BLaER1 treated with 17β-estradiol and CSF1 and Interleukin-3, amounts not matched to agents 10 nM and 100 nM (cell line): ENCODE results near the gene DBI.
A peak's percentile ranks its signal among the peaks of the same experiment; 100 is the strongest.
"Not testable (repeated sequence)": the region's sequence is repeated elsewhere in the genome, so short reads cannot be mapped to it uniquely, and the experiment has no call there.

Experiments
- H3K27ac ChIP-seq, 11 experiments: shearing (Covaris generic); formaldehyde crosslinking; 2 replicates each; pipeline ENCODE4 v1.8.1; 2022
- H3K27me3 ChIP-seq, 11 experiments: shearing (Covaris generic); formaldehyde crosslinking; 2 replicates each; pipeline ENCODE4 v1.8.1; 2022
- H3K36me3 ChIP-seq, 11 experiments: shearing (Covaris generic); formaldehyde crosslinking; 2 replicates each; pipeline ENCODE4 v1.8.1; 2022
- H3K4me1 ChIP-seq, 10 experiments: shearing (Covaris generic); formaldehyde crosslinking; 2 replicates each; pipeline ENCODE4 v1.8.1; 2022
- H3K4me2 ChIP-seq, 11 experiments: shearing (Covaris generic); formaldehyde crosslinking; 2 replicates each; pipeline ENCODE4 v1.8.1; 2022
- H3K4me3 ChIP-seq, 10 experiments: shearing (Covaris generic); formaldehyde crosslinking; 2 replicates each; pipeline ENCODE4 v1.8.1; 2022
- H3K9ac ChIP-seq, 11 experiments: shearing (Covaris generic); formaldehyde crosslinking; 2 replicates each; pipeline ENCODE4 v1.8.1; 2022
- H3K9me3 ChIP-seq, 11 experiments: shearing (Covaris generic); formaldehyde crosslinking; replicated peaks in 1 of 11; 2 replicates each; pipeline ENCODE4 v1.8.1; 2022
- H4K20me1 ChIP-seq, 11 experiments: shearing (Covaris generic); formaldehyde crosslinking; 2 replicates each; pipeline ENCODE4 v1.8.1; 2022
- Cebpa-rat ChIP-seq, 11 experiments: shearing (Covaris generic); IDR thresholded peaks; 2 replicates each; pipeline ENCODE4 v1.8.1; 2022

The DBI gene

DNA sequence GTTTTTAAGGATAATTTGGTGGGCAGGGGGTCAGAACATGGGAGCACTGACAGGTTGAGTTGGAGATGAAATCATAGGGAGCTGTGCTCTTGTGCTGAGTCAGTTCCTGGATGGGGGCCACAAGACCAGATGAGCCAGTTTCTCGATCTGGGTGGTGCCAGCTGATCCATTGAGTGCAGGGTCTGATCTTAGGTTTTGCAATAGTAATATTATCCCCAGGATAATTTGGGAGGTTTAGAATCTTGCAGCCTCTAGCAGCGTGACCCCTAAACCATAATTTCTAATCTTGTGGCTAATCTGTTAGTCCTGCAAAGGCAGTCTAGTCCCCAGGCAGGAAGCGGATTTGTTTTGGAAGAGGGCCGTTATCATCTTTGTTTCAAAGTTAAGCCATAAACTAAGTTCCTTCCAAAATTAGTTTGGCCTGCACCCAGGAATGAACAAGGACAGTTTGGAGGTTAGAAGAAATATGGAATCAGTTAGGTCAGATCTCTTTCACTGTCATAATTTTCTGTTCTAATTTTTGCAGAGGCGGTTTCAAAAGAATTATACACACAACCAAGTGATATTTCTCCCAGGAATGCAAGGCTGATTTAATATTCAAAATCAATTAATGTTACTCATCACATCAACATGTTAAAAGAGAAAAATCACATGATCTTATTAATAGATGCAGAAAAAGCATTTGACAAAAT, 23.0 kb downstream of the DBI start:
- H3K4me2 ChIP-seq = peak overlapping the region; percentile 65 to 86 (median 80)
- H3K9me3 ChIP-seq = 0 out of 22 replicates have a peak, but pooled peaks cover 0 to 4% (median 0%) of the 10 kb centered on the region in 11 experiments
- H3K36me3 ChIP-seq = no peaks in the 10 kb centered on the region
- no peaks in the 10 kb centered on the region for H3K27me3 ChIP-seq
- H3K4me1 ChIP-seq = peaks cover 51 to 66% (median 54%) of the 10 kb centered on the region in 10 experiments
- H3K9ac ChIP-seq = peak overlapping the region in 5 of 11 experiments; percentile 6 to 25 (median 23); a peak in 4 of 22 replicates
- TF ChIP-seq Cebpa-rat (IDR thresholded peaks at IDR 0.05) = no peak
- H3K4me3 ChIP-seq = 0 out of 20 replicates have a peak overlapping the region, but pooled peaks of 1 of the 10 experiments have one; percentile 3
- H4K20me1 ChIP-seq = no peaks in the 10 kb centered on the region
- peak overlapping the region in 9 of 11 experiments; percentile 50 to 94 (median 88); a peak in 14 of 22 replicates for H3K27ac ChIP-seq

DNA sequence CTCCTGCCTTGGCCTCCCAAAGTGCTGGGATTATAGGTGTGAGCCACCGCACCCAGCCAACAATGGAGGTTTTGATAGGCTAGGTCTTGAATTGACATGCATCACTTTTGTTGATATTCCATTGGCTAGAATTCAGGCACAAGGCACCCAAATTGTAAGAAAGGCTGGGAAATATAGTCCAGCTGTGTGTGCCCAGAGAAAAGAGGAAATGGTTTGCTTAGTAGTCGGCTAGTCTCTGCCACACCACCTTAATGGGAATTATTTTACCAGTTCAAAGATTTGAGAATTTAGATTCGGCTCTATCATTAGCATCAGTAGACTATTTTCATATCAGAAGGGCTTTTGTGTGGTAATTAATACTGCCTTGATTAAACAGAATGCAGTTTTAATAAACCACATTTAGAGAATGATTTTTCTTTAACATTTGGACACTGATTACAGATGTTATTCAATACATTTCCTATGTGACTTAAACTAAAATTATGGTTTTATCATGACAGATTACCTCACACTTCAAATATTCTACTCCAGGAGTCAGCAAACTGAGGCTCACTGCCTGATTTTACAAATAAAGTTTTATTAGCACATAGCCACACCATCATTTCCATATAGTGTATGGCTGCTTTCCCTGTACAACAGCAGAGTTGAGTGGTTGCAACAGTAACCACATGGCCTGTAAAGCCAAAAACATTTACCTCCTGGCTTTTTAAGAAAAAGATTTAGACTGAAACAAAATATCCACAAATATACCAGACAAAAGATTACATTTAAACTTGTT, 27.4 kb downstream of the DBI start:
- Histone ChIP-seq H3K9ac (no peak overlapping the region), H3K27ac (no peak overlapping the region), H3K36me3 (no peaks in the 10 kb centered on the region), H4K20me1 (no peaks in the 10 kb centered on the region), H3K9me3 (no peaks in the 10 kb centered on the region), H3K4me1 (peaks cover 17 to 37% (median 23%) of the 10 kb centered on the region in 10 experiments), H3K27me3 (no peaks in the 10 kb centered on the region), H3K4me2 (no peak overlapping the region), H3K4me3 (no peak overlapping the region)
- TF ChIP-seq Cebpa-rat (IDR thresholded peaks at IDR 0.05) = no peak

DNA sequence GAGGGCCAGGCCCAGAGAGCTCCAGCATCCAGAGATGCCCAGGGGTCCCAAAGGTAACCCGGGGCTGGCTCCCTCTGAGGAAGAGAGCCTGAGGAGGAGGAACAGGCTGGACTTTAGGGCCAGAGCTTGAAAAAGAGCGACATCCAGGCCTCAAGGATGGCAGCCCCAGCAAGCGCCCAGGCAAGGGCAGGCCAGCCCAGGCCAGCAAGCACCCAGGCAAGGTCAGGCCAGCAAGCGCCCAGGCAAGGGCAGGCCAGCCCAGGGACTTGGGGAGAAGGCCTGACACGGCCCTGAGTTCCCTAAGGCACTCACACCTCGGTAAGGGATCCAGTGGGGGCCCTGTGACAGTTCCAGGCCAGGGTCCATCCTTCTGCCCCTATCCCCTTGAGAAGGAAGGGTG, 30.4 kb downstream of the DBI start:
- Histone ChIP-seq H4K20me1 (no peaks in the 10 kb centered on the region), H3K9ac (no peak overlapping the region), H3K27ac (no peak overlapping the region), H3K36me3 (no peaks in the 10 kb centered on the region), H3K4me2 (no peak overlapping the region), H3K9me3 (no peaks in the 10 kb centered on the region), H3K4me3 (no peak overlapping the region), H3K4me1 (peaks cover 9 to 31% (median 16%) of the 10 kb centered on the region in 10 experiments), H3K27me3 (no peaks in the 10 kb centered on the region)
- no peak for TF ChIP-seq Cebpa-rat (IDR thresholded peaks at IDR 0.05)

GRCh38 chr2:119402106-119402505, 35.3 kb downstream of the DBI start:
- no peak for TF ChIP-seq Cebpa-rat (IDR thresholded peaks at IDR 0.05)
- 0 out of 22 replicates have a peak, but pooled peaks cover 0 to 4% (median 0%) of the 10 kb centered on the region in 11 experiments for H3K9me3 ChIP-seq
- no peaks in the 10 kb centered on the region for H3K36me3 ChIP-seq
- H3K27me3 ChIP-seq = no peaks in the 10 kb centered on the region
- no peak overlapping the region for H3K9ac ChIP-seq
- no peak overlapping the region; a peak in 1 of 22 replicates for H3K27ac ChIP-seq
- no peak overlapping the region for H3K4me3 ChIP-seq
- peaks cover 36 to 48% (median 41%) of the 10 kb centered on the region in 10 experiments for H3K4me1 ChIP-seq
- peak overlapping the region in 9 of 11 experiments; percentile 44 to 71 (median 60); a peak in 14 of 22 replicates for H3K4me2 ChIP-seq
- H4K20me1 ChIP-seq = no peaks in the 10 kb centered on the region

DNA sequence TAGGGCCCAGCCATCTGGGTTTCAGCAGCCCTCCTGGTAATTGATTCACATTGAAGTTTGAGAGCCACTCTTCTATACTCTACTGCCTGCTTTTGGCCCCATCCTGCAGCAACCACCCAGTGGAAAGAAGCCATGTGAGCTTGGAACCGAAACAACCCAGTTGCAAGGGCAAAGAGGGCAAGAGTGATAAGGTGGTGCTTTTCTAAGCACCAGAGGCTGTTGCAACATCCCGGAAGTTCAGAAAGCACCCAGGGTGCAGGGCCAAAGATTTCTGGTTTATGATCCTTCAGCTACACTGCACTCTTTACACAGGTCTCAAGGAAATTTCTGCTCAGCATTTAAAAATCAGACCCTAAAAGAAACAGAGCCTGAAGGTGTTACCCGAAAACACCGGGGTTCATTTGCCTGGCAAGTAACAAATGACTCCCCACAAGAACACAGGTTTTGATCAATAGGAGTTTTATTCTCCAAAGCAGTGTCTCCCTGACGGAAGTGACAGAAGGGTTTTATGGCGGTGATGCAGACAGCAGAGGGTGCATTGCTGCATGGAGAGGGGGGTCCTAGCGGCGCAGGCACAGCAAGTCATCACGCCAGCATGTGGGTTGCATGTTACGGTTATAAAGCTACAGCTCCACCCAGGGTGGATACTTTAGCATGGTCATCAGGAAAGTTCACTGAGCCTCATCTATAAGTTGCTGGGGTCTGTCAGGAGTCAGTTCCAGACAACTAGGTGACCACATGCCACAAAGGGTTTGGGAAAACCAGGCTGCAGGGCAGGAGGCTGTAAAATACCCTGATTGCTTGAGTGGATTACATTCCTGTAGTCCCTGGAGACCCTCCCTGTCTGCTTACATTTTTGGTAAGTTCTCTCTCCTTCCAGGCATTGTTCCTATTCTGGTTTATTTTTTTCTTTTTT, 36.1 kb downstream of the DBI start:
- no peak overlapping the region; a peak in 2 of 22 replicates for H3K9ac ChIP-seq
- H3K4me3 ChIP-seq = no peak overlapping the region
- peaks cover 44 to 56% (median 49%) of the 10 kb centered on the region in 10 experiments for H3K4me1 ChIP-seq
- no peaks in the 10 kb centered on the region for H4K20me1 ChIP-seq
- no peaks in the 10 kb centered on the region for H3K36me3 ChIP-seq
- TF ChIP-seq Cebpa-rat (IDR thresholded peaks at IDR 0.05) = peak in 3 of 11 experiments; percentile 13 to 53 (median 47); a peak in 3 of 22 replicates
- no peaks in the 10 kb centered on the region for H3K27me3 ChIP-seq
- H3K9me3 ChIP-seq = 0 out of 22 replicates have a peak, but pooled peaks cover 0 to 4% (median 0%) of the 10 kb centered on the region in 11 experiments
- peak overlapping the region in 3 of 11 experiments; percentile 13 to 42 (median 20); a peak in 2 of 22 replicates for H3K27ac ChIP-seq
- peak overlapping the region; percentile 44 to 71 (median 52) for H3K4me2 ChIP-seq

GRCh38 chr2:119403618-119404017, 36.8 kb downstream of the DBI start:
- H3K4me3 ChIP-seq, H3K36me3 ChIP-seq, H3K9ac ChIP-seq, H4K20me1 ChIP-seq, H3K27me3 ChIP-seq, H3K9me3 ChIP-seq: not testable (repeated sequence)
- H3K27ac ChIP-seq = peak overlapping the region in 2 of 11 experiments; percentile 13 to 42; a peak in 1 of 22 replicates
- H3K4me2 ChIP-seq = peak overlapping the region; percentile 44 to 71 (median 52); a peak in 20 of 22 replicates
- peaks cover 44 to 60% (median 52%) of the 10 kb centered on the region in 10 experiments for H3K4me1 ChIP-seq

GRCh38 chr2:119405151-119405550, 38.4 kb downstream of the DBI start:
- 0 out of 22 replicates have a peak overlapping the region, but pooled peaks of 1 of the 11 experiments have one; percentile 45 for H3K4me2 ChIP-seq
- no peaks in the 10 kb centered on the region for H4K20me1 ChIP-seq
- H3K4me3 ChIP-seq = no peak overlapping the region
- peaks cover 0 to 5% (median 0%) of the 10 kb centered on the region in 11 experiments; a peak in 3 of 22 replicates for H3K9me3 ChIP-seq
- TF ChIP-seq Cebpa-rat (IDR thresholded peaks at IDR 0.05) = no peak
- H3K9ac ChIP-seq = no peak overlapping the region
- H3K36me3 ChIP-seq = no peaks in the 10 kb centered on the region
- H3K4me1 ChIP-seq = peaks cover 40 to 58% (median 42%) of the 10 kb centered on the region in 10 experiments
- no peaks in the 10 kb centered on the region for H3K27me3 ChIP-seq
- H3K27ac ChIP-seq = no peak overlapping the region
